ENCODE measurements around the gene MAP3K20. TPM values are rescaled to one million over a fixed set of nuclear protein-coding genes. Genes with fewer than 3 reads are reported as not detected.

The MAP3K20 gene
- total RNA-seq, 2 donors from 2014 or later: 22.6 to 38.9 TPM

DNA sequence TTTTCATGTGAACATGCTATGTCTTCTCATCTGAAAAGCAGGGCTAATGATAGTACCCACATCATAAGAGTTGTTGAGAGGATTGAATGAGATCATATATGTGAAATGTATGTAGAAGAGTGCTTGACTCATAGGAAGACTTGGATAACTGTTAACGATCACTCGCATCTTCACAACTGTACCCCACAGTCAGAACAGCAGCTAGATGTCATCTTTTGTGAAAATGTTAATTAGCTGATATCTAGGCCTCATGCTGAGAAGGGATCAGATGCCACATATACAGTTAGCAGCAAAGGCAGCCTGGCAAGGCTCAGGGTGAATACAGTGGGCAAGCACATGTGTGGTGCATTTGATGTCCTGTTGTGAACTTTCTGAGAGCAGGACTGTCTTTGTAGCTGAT, 24.2 kb downstream of the MAP3K20 start:
- no peak for DNase-seq
- Histone ChIP-seq H3K9ac (ENCODE audit: low read depth in 2 of 2, low read length in 2 of 2) (no peak overlapping the region), H3K4me3 (no peak overlapping the region), H3K9me3 (no peaks in the 10 kb centered on the region), H3K36me3 (no peaks in the 10 kb centered on the region), H3K27ac (no peak overlapping the region), H3K27me3 (no peaks in the 10 kb centered on the region), H3K4me1 (no peaks in the 10 kb centered on the region)
- TF ChIP-seq, protein P1, sequence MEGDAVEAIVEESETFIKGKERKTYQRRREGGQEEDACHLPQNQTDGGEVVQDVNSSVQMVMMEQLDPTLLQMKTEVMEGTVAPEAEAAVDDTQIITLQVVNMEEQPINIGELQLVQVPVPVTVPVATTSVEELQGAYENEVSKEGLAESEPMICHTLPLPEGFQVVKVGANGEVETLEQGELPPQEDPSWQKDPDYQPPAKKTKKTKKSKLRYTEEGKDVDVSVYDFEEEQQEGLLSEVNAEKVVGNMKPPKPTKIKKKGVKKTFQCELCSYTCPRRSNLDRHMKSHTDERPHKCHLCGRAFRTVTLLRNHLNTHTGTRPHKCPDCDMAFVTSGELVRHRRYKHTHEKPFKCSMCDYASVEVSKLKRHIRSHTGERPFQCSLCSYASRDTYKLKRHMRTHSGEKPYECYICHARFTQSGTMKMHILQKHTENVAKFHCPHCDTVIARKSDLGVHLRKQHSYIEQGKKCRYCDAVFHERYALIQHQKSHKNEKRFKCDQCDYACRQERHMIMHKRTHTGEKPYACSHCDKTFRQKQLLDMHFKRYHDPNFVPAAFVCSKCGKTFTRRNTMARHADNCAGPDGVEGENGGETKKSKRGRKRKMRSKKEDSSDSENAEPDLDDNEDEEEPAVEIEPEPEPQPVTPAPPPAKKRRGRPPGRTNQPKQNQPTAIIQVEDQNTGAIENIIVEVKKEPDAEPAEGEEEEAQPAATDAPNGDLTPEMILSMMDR (IDR thresholded peaks at IDR 0.05): no peak
- intact Hi-C loops (cut with DNase I): no loop called here

DNA sequence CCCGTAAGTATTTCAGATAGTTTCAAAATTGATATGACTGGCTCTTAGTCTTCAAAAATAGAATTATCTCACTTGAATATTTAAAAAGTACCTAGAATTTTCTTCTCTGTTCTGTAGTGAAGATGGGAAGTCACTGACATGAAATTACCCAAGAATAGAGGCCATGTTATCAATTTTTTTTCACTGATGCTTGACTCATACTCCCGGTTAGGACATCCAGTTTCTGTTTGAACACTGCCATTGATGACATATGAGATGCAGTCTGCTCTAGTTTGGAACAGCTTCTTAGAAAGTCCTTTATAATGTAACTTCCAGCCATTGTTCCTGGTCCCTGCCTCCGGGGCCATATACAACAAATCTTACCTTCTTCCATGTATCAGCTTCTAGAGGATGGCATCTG, 26.0 kb downstream of the MAP3K20 start:
- no peak overlapping the region for H3K9ac ChIP-seq (ENCODE audit: low read depth in 2 of 2, low read length in 2 of 2)
- TF ChIP-seq, protein P1 (IDR thresholded peaks at IDR 0.05): no peak
- no peaks in the 10 kb centered on the region for H3K36me3 ChIP-seq
- no peak overlapping the region for H3K4me3 ChIP-seq
- H3K4me1 ChIP-seq: no peaks in the 10 kb centered on the region
- intact Hi-C loops (cut with DNase I): no loop called here
- no peaks in the 10 kb centered on the region for H3K27me3 ChIP-seq
- no peak for DNase-seq
- no peak overlapping the region for H3K27ac ChIP-seq
- no peaks in the 10 kb centered on the region for H3K9me3 ChIP-seq

DNA sequence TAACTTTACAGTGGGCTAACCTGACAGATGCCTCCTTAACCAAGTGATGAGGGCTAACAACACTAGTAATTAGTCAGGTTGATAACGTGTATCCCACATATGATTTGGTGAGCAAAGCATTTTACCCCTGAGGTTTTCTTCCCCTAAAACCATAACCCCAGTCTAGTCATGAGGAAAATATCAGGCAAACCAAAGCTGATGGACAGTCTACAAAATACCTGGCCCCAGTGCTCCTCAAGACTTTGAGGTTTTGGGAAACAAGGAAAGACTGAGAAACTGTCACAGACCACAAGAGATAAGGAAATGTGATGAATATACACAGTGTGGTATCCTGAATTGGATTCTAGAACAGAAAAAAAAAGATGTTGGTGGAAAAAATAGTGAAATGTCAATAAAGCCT, 28.5 kb downstream of the MAP3K20 start:
- H3K27me3 ChIP-seq: no peaks in the 10 kb centered on the region

DNA sequence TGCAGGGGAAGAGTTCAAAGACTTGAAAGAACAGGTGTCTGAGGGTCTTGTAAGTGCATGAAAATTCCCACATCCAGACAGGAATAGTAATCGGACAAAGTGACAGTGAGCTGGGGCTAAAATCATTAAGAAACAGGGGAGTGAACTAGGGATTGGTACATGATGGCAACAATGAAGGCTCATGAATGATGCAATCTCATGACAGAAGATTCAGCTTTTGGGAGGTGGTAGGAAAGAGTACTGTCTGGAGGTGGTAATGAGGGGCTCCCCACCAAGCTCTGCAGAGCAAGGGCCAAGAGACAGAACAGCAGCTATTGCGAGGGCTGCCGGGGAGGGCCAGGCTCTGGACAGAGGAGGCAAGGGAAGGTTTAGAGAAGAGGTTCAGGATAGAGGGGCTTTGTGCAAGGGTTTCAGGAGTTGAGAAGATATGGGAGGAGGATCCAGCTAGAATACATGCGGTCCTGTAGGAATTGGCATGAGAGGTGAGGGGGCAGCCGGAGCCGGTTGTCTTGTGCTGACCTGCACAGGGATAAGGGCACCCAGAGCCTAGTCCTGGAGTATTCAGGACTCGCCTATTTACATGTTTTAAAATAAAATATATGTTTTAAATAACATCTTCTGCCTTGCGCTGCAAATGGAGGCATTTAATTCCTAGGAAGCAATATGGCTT, 31.4 kb downstream of the MAP3K20 start:
- no peak for DNase-seq
- H3K36me3 ChIP-seq: no peaks in the 10 kb centered on the region
- H3K27me3 ChIP-seq: no peaks in the 10 kb centered on the region
- TF ChIP-seq, protein P1 (IDR thresholded peaks at IDR 0.05): no peak
- H3K4me1 ChIP-seq: no peaks in the 10 kb centered on the region
- H3K9me3 ChIP-seq: no peaks in the 10 kb centered on the region
- H3K9ac ChIP-seq (ENCODE audit: low read depth in 2 of 2, low read length in 2 of 2): no peak overlapping the region
- intact Hi-C loops (cut with DNase I): no loop called here
- no peak overlapping the region for H3K4me3 ChIP-seq
- H3K27ac ChIP-seq: no peak overlapping the region

More for the DNA sequence above, 28.5 kb downstream of the MAP3K20 start:
- H3K27ac ChIP-seq: no peak overlapping the region
- no peak overlapping the region for H3K4me3 ChIP-seq
- no peak overlapping the region for H3K9ac ChIP-seq (ENCODE audit: low read depth in 2 of 2, low read length in 2 of 2)
- H3K9me3 ChIP-seq: no peaks in the 10 kb centered on the region
- intact Hi-C loops (cut with DNase I): no loop called here
- DNase-seq: no peak
- H3K36me3 ChIP-seq: no peaks in the 10 kb centered on the region
- TF ChIP-seq, protein P1 (IDR thresholded peaks at IDR 0.05): no peak
- H3K4me1 ChIP-seq: no peaks in the 10 kb centered on the region

DNA sequence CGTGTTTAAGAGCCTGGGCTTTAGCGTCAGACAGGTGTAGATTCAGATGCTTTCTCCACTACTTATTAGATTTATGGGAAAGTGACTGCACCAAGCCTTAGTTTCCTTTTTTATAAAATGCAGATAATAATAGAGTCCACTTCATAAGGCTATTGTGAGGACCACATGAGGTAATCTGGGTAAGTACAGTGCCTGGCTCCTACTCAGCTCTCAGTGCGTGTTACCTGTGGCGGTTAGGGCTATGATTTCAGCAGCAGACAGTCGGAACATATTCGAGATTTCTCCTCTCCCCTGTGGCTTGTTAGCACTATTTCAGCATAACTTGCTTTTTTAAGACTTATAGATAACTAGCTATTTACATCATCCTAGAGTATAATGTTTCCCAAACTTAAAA, 32.0 kb downstream of the MAP3K20 start:
- TF ChIP-seq, protein P1 (IDR thresholded peaks at IDR 0.05): no peak
- Histone ChIP-seq H3K27me3 (no peaks in the 10 kb centered on the region), H3K4me3 (no peak overlapping the region), H3K27ac (no peak overlapping the region), H3K9me3 (no peaks in the 10 kb centered on the region), H3K4me1 (no peaks in the 10 kb centered on the region), H3K36me3 (no peaks in the 10 kb centered on the region), H3K9ac (ENCODE audit: low read depth in 2 of 2, low read length in 2 of 2) (no peak overlapping the region)
- intact Hi-C loops (cut with DNase I): no loop called here
- no peak for DNase-seq

Measured in colonic mucosa (tissue), 4 donors.